NT2/D1 (cell line): Measurements from ENCODE around the gene SMOC2.

Experiments used
- SUZ12 ChIP-seq: IDR thresholded peaks from 2 replicates; pipeline ENCODE4 v1.6.1; 2011; ENCODE audit not compliant: insufficient read length, insufficient read depth; ENCODE audit errors: extremely low read depth
- YY1 ChIP-seq: IDR thresholded peaks from 2 replicates; pipeline ENCODE4 v1.6.1; 2011; ENCODE audit not compliant: insufficient read length, insufficient read depth
- ZNF274 ChIP-seq: IDR thresholded peaks from 2 replicates; pipeline ENCODE4 v1.6.1; 2011; ENCODE audit warnings: mild to moderate bottlenecking, low read depth, low read length

- TF ChIP-seq ZNF274 (no peak), YY1 (no peak), SUZ12 (no peak)
These were observed 269.0 kb downstream of the SMOC2 start for GRCh38 chr6:168709991-168710390.
